NCI-H748 (cell line): ENCODE results near the gene TMEM39B.
A peak's percentile ranks its signal among the peaks of the same experiment; 100 is the strongest.
"Not testable (repeated sequence)": the region's sequence is repeated elsewhere in the genome, so short reads cannot be mapped to it uniquely, and the experiment has no call there.

Experiments used
- DNase-seq: peaks from one replicate; lab custom pipeline; 2025; ENCODE audit not compliant: unreplicated experiment; lab: John Stamatoyannopoulos, UW

The TMEM39B gene

DNA sequence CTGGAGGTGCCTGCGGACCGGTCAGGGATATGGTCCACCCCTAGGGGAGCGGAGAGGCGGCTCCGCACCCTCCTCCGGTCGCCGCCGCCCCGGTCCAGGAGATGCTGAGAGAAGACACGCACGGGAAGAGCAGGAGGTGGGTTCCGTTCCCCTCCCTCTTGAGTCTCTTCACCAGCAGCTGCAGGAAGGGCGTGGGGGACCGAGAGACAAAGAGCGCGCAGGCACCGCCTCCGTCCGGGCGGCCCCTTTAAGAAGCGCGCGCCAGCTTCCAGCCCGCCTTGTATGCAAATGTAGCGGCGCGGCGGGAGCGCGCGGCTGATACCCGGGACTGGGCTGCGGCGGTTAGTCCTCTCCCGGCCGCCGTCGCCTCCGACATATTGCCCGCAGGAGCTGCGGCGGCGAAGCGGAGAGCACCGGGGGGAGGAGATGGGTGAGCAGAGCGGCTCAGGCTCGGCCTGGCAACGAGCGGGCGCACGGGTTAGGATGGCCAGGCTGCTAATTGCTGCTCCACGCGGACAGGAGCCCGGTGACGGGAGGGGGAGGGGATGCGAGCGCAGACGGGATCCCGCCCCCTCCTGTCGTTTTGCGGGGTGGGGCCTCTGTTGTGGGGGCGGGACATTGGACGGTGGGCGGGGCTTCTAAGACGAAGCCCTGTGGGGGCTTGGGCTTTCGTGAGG lies at the start of gene TMEM39B:
TMEM39B (plus strand) TSS at position 318 of the 677 bp plus-strand sequence; CDS start at position 427, 109 bp downstream.
- peak; percentile 97 for DNase-seq

DNA sequence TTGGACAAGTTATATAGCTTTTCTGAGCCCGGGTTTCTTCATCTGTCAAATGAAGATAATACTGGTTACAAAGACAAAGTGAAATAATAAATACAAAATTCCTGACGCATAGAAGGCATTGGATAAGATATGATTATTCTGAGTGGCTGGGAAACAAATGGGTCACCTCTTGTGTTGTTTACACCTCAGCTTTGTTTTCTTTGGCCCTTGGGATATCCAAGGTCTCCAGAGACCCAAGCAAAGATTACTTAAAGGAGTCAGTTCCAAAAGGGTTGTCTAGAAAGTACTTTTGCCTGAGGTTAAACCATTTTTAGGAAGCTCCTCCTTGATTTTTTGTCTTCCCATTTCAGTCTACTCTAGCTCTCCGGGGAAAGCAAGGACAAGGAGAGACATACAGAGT lies 49.4 kb upstream of the TMEM39B start:
- no peak for DNase-seq

DNA sequence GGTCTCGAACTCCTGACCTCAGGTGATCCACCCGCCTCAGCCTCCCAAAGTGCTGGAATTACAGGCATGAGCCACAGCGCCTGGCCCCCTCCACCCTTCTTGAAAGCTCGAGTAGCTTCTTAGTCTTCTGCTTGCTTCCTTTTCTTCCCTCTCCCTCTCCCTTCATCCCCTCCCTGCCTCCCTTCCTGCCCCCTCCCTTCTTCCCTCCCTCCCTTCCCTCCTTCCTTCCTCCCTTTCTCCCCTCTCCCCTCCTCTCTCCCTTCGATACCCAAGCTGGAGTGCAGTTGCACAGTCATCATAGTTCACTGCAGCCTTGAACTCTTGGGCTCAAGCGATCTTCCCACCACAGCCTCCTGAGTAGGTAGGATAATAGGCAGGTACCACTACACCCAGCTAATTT lies 47.2 kb upstream of the TMEM39B start:
- DNase-seq: no peak

DNA sequence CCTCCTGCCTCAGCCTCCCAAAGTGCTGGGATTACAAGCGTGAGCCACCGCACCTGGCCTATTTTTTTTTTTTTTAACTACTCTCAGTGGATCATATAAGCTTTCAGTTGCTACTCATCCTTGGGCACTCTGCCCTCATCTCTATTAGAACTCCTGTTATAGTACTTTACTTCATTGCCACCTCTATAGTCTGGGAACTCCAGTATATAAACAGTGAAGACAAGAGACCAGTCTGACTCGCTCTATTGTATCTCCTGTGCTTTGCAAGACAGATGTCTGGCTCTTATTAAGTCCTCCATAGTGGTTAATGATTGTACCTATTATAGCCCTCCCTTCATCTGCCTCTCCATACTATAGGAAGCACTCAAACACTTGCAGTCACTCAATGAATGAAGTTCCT lies 44.0 kb upstream of the TMEM39B start:
- no peak for DNase-seq

DNA sequence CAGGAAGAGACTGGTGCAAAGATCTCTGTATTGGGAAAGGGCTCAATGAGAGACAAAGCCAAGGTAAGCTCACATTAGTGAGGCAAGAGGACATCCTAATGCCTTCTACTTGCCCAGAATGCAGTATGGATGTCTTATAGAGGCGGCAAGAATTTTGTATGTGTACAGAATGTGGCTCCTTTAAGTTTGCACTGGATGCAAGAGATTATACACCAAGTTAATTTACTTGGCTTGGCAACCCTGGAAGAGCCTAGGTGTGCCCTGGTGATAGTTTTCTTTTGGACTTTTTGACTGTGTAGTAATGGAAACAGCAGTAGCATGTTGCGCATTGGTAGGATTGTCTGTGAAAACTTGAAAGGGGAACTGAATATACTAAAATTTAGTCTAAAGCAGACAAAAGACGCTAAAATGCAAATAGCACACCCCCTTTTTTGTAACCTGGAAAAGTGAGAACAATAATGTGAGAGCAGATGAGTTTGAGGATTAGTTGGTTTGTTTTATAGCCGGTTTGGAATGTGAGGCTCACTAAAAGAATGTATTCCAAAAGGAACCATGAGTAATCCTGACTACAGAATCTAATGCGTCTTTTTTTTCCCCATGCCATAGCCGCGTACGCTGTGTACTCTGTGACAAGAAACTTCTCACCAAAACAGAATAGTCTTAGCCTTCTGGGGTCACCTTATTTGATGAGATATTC lies 41.0 kb upstream of the TMEM39B start:
- DNase-seq: no peak

DNA sequence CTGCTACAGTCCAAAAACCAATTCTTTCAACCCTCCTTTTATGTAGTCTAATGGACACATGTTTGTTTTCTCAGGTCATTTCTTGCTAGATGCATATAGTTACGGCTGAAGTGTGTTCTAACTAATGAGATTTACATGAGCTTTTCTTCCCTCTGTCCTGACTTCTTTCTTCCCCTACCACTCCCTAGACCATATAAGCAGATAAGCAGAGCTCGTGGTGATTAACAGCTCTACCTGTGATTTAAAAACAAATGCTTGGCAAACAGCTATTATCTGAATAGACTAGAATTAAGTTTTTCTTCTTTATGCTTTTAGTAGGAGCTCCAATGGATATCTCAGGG lies 40.5 kb upstream of the TMEM39B start:
- DNase-seq: no peak

DNA sequence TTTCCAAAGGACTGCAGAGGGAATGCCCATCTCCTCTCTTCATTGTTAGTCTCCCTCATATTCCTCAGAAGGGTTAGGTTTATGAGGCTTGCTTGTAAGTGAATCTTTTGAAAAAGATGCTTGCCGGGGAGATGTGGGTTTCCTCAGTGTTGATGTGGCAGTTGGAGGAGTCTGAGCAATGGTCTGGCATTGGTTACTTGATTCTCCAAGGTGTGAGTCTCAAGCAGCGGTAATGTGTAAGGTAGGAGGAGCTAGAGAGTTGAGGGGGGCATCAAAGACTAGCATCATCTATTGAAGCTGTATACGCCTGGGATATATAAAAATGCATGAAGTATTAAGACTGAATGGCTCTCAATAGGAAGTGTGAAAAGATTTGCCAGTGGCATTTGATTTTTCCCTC lies 37.6 kb upstream of the TMEM39B start:
- DNase-seq: no peak

DNA sequence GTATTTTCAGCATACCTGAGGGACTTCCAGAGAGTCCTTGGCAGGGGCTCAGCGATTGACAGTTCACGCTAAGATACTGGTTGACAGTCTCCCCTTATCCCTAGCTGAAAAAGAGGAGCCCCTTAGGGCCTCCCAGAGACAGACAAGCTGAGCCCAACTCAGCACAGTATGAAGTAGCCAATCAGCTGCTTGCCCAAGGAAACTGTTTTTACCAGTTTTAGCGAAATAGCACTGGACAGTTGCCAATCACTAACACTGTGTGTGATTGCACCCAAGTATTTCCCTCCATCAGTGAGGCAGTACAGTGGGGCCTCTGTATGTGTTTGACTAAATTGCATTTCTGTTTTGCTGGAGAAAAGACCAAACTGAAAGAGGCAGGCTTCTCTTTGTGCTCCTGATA lies 32.0 kb upstream of the TMEM39B start:
- no peak for DNase-seq

DNA sequence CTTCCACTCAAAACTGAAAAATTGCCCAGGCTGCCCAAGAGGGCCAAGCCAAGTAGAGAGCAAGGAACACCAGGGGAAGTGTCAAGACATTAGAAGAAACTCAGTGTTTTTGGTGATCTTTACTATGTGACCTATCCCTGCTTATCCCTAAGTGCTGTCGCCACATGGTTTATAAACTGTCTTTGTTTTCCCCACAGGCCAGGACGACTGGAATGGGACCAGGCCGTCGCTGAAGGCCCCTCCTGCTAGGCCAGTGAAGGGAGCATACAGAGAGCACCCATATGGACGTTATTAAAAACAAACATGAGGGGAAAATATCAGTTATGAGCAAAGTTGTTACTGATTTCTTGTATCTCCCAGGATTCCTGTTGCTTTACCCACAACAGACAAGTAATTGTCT lies 30.4 kb upstream of the TMEM39B start:
- DNase-seq: no peak

DNA sequence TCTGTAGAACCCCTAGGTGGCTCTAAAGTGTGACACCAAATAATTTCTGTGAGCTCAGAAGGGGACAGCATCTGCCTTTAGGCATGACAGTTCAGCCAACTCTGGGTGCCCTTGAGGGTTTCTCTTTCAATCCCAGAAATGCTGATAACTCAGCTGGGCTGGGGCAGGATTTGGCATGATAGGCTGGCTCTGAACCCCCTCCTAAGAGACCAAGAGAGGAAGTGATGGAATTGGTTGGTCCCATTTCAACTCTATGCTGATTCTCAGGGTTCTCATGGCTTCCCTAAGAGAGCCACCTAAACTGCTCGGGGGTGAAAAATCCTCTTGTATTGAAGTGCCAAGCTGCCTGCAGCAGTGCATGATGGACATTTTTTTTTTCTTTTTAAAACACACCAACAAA lies 28.5 kb upstream of the TMEM39B start:
- DNase-seq: no peak

DNA sequence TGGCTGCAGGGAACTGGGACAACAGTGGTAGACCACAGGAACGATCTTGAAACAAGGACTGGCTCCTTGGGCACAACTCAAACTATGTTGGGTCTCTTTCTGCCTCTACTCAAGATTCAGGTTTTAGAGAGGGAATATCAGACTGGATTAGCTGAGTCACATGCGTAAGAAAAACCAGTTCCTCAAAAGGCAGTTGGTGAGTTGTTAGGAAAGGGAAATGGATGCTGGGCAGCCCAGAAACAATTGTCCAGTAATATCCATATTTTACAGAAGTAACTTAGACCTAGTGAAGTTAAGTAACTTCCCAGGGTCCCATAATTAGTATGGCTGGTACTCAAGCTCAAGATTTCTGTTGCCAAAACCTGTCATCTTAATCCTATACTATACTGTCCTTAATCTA lies 27.0 kb upstream of the TMEM39B start:
- DNase-seq: no peak

DNA sequence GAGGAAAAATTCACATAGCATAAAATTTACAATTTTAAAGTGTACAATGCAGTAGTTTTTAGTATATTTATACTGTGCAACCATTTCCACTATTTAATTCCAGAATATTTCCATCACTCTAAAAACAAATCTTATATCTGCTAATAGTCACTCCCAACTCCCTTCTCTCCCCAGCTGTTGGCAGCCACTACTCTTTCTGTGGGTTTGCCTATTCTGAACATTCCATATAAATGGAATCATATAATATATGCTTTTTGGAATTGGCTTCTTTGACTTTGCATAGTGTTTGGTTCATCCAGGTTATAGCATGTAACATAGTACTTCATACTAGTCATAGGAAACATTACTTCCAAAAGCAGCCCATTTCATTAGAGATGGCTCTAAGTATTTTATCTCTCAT lies 25.0 kb upstream of the TMEM39B start:
- DNase-seq: no peak

DNA sequence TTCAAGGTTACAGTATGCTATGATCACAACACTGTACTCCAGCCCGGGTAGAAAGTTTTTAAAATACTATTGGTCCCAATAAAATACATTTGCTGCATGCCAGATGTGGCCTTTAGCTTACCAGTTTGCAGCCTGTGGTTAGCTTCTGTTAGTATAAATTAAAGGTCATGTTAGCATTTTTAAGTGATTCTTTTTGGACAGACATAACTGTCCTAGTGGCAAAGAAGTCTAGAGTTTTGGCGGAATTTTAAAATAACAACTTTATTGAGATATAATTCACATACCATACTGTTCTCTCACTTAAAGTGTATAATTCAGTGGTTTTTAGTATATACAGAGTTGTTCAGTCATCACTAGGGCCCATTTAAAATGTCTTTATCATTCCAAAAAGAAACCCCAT lies 24.3 kb upstream of the TMEM39B start:
- no peak for DNase-seq

DNA sequence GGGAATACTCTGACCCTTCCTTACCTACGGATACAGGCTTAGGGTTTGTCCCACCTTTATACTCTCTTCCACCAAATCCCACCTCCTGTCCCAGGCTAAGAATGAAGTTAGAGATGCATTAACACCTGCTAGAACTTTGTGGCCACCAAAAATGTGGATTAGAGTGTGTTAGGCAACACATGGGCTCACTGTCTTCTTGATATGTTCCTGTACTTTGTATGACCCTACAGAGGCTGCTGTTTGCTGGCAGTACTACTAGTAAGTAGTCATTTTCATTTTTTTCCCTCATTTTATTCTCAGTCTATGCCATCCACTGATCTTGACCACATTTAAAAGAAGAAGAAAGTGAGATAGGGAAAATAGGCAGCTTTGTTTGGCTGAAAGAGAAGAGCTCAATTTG lies 21.0 kb upstream of the TMEM39B start:
- no peak for DNase-seq

DNA sequence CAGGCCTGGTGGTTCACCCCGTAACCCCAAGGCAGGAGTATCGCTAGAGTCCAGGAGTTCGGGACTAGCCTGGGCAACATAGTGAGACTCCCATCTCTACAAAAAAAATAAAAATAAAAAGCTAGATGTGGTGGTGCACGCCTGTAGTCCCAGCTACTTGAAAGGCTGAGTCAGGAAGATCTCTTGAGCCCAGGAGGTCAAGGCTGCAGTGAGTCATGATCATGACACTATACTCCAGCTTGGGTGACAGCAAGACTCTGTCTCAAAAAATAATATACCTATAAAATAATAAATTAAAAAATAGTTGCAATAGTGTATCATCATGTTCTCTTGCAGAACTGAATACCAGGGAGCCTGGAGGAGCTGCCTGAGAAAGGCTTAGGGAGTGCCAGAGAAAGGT lies 19.9 kb upstream of the TMEM39B start:
- DNase-seq: no peak

DNA sequence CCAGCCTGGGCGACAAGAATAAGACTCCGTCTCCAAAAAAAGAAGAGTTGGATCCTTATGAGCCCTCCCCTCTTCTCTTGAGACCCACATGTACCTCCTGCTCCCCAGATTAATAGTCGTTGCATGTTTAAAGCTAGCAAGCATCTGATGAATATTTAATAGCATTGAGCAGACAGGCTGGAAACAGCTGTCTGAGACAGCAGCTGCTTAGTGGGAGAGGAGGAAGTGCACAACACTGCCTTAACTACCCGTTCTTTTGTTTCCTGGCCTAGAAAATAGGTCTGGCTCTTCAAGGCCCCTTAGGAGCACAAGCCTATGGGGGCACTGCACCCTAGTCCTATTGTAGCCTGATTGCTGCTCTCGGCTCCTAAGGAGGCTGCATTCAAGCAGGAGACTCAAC lies 17.3 kb upstream of the TMEM39B start:
- DNase-seq: no peak

DNA sequence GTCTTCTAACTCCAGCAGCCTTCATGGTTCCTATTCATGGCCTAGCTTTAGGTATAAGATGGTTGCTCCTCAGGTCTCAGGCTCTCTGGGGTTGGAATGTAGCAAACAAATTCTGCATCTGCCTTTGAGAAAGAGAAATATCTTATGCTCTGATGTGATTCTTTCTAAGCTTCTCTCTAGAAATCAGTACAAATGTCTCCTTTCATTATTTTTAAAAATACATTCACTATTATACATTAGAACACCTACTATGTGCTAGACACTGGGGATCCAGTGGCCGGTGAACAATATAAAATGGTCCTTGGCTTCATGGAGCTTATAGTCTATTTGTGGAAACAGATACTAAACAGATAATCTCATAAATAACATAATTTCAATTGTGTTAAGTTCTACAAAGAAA lies 16.1 kb upstream of the TMEM39B start:
- DNase-seq: no peak

DNA sequence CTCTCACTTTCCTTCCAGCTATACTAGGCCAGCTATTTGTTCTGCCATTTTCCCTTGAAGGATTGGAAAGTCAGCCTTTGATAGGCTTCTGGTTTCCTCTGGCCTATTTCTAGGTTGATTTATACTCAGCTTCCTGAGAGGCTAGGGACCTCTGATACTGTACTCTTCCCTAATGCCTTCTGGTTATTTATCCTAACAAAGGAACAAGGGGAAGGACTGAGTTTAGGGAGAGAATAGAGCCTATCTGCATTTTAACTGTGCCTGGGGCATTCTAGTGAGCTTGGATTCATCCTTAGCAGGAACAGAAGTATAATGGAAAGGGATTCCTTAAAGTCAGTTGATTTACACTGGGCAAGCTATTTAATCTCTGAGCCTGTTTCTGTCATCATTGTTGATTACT lies 11.8 kb upstream of the TMEM39B start:
- DNase-seq: no peak

DNA sequence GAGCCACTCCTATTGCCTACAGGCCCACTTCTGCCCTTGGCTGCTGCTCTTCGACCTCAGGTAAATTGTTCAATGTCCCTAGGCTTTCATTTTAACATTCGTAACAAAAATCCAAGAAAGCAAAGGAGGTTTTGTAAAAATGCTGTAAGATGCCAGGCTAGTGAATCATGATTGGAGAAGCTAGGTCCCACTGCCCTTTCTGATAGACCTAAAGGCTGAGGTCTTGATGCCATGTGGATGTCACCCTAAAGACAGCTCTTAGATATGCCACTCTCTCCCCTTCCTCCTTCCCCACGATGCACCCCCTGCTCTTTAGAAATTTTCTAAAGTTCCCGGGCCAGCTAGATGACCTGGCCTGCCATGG lies 9.9 kb upstream of the TMEM39B start:
- DNase-seq: no peak

DNA sequence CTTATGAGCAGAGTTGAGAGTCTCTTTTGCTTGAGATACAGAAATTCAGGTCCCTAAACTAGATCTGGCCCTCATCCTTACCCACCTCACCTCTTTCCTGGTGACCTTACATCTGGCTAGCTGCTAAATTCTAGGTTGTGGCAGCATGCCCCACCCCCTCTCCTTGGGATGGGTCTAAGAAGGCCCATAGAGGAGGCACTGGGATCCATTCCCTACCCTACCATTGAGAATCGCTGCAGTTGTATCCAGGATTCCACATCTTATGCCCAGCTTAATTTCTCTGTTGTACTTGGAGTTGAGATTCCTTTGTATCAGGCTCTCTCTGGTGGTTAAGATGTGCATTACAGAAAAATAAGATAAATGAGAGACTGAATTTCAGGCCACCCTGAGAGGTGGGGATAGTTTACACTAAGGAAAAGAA lies 9.5 kb upstream of the TMEM39B start:
- no peak for DNase-seq

DNA sequence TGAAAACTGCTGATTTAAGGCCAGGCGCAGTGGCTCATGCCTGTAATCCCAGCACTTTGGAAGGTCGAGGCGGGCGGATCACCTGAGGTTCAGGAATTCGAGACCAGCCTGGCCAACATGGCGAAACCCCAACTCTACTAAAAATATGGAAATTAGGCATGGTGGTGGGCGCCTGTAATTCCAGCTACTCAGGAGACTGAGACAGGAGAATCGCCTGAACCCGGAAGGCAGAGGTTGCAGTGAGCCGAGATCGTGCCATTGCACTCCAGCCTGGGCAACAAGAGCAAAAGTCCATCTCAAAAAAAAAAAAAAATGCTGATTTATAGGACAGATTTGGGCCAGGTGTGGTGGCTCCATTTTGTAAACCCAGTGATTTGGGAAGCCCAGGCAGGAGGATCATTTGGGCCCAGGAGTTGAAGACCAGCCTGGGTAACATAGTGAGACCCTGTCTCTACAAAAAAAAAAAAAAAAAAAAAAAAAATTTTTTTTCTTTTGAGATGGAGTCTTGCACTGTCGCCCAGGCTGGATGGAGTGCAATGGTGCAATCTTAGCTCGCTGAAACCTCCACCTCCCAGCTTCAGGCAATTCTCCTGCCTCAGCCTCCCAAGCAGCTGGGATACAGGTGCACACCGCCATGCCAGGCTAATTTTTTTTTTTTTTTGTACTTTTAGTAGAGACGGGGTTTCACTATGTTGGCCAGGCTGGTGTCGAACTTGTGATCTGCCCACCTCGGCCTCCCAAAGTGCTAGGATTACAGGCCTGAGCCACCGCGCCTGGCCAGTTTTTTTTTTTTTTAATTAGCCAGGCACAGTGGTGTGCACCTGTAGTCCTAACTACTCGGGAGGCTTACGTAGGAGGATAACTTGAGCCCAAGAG lies 6.9 kb upstream of the TMEM39B start:
- DNase-seq: not testable (repeated sequence)

DNA sequence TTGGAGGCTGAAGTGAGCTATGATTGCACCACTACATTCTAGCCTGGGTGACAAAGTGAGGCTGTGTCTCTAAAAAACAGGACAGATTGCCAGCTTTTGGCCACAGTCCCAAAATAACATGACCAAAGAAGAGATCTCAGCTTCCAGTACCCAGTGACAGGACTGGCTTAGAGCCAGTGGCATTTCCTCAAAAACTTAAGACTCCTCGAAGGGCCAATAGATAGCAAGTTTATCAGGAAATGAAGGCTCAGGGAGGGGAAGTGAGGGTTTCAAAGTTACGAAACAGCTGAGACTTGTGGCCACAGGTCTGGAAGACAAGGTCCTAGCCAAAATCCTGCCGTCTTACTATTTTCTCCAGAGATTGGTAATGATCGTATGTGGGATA lies 6.3 kb upstream of the TMEM39B start:
- DNase-seq: no peak
